C4-2B (cell line): ENCODE measurements around the gene TMEM252.

Experiments
- CTCF ChIP-seq: fragments of 450-650 bp; conservative IDR thresholded peaks from 2 replicates; pipeline ENCODE4 v1.5.1; 2017; ENCODE audit warnings: mild to moderate bottlenecking
- ZFX ChIP-seq: fragments of 450-650 bp; IDR thresholded peaks from 2 replicates; pipeline ENCODE4 v1.6.1; 2017

GRCh38 chr9:68489646-68490045 is 51.0 kb downstream of the TMEM252 start:
- TF ChIP-seq CTCF (no peak), ZFX (no peak)
